SK-N-SH treated with all-trans-retinoic acid at 6 μM for 48 hours (cell line): Measurements from ENCODE around the gene ELP1.

ENCODE experiments used
- ATAC-seq: fragments of 200-7000 bp; cut with Tn5 transposase; 3 replicates; pipeline ENCODE4 v1.9.1; 2020; ENCODE audit warnings: mild to moderate bottlenecking, moderate library complexity
- ARNTL ChIP-seq: fragments of 450-650 bp; formaldehyde crosslinking; IDR thresholded peaks from 2 replicates; pipeline ENCODE4 v1.5.0; 2020; ENCODE audit warnings: low read depth, mild to moderate bottlenecking, moderate library complexity, borderline replicate concordance
- BACH2 ChIP-seq: fragments of 250-450 bp; sonication (Bioruptor Pico); IDR thresholded peaks from 2 replicates; pipeline ENCODE4 v1.9.0; 2021; ENCODE audit warnings: mild to moderate bottlenecking, borderline replicate concordance
- CSDC2 ChIP-seq: fragments of 250-450 bp; sonication (Bioruptor Pico); IDR thresholded peaks from 2 replicates; pipeline ENCODE4 v1.5.0; 2020; ENCODE audit warnings: mild to moderate bottlenecking, moderate library complexity
- ESRRG ChIP-seq: fragments of 250-450 bp; sonication (Bioruptor Pico); IDR thresholded peaks from 2 replicates; pipeline ENCODE4 v1.6.1; 2021; ENCODE audit warnings: mild to moderate bottlenecking
- GLIS3 ChIP-seq: fragments of 250-450 bp; sonication (Bioruptor Pico); IDR thresholded peaks from 2 replicates; pipeline ENCODE4 v1.5.0; 2020; ENCODE audit warnings: mild to moderate bottlenecking, moderate library complexity
- ISL1 ChIP-seq: fragments of 250-450 bp; sonication (Bioruptor Pico); IDR thresholded peaks from 2 replicates; pipeline ENCODE4 v2.1.2; 2022; ENCODE audit warnings: mild to moderate bottlenecking, moderate library complexity
- OSR1 ChIP-seq: fragments of 250-450 bp; sonication (Bioruptor Pico); IDR thresholded peaks from 2 replicates; pipeline ENCODE4 v1.8.0; 2022; ENCODE audit warnings: moderate library complexity, mild to moderate bottlenecking, inconsistent platforms
- PPARA ChIP-seq: fragments of 250-450 bp; sonication (Bioruptor Pico); IDR thresholded peaks from 2 replicates; pipeline ENCODE4 v1.5.0; 2020; ENCODE audit warnings: mild to moderate bottlenecking, borderline replicate concordance
- RARB ChIP-seq: fragments of 250-450 bp; sonication (Bioruptor Pico); IDR thresholded peaks from 2 replicates; pipeline ENCODE4 v1.8.0; 2021; ENCODE audit warnings: mild to moderate bottlenecking, moderate library complexity
- SNAI2 ChIP-seq: fragments of 250-450 bp; sonication (Bioruptor Pico); IDR thresholded peaks from 2 replicates; pipeline ENCODE4 v1.5.0; 2020; ENCODE audit warnings: mild to moderate bottlenecking, moderate library complexity
- TCF4 ChIP-seq: fragments of 250-450 bp; sonication (Bioruptor Pico); IDR thresholded peaks from 2 replicates; pipeline ENCODE4 v1.8.0; 2021; ENCODE audit warnings: mild to moderate bottlenecking, moderate library complexity, borderline replicate concordance
- TOX ChIP-seq: fragments of 250-450 bp; sonication (Bioruptor Pico); IDR thresholded peaks from 2 replicates; pipeline ENCODE4 v1.8.0; 2021; ENCODE audit warnings: mild to moderate bottlenecking, moderate library complexity, borderline replicate concordance
- ZC3H10 ChIP-seq: fragments of 250-450 bp; sonication (Bioruptor Pico); IDR thresholded peaks from 2 replicates; pipeline ENCODE4 v1.5.1; 2021; ENCODE audit warnings: mild to moderate bottlenecking, moderate library complexity
- ZFP3 ChIP-seq: fragments of 250-450 bp; sonication (Bioruptor Pico); IDR thresholded peaks from 2 replicates; pipeline ENCODE4 v1.5.0; 2020; ENCODE audit warnings: mild to moderate bottlenecking, moderate library complexity
- ZFP30 ChIP-seq: fragments of 450-650 bp; formaldehyde crosslinking; IDR thresholded peaks from 2 replicates; pipeline ENCODE4 v1.5.0; 2022; ENCODE audit warnings: mild to moderate bottlenecking, moderate library complexity
- ZNF565 ChIP-seq: fragments of 450-650 bp; formaldehyde crosslinking; conservative IDR thresholded peaks from 2 replicates; pipeline ENCODE4 v1.5.0; 2020; ENCODE audit warnings: low read depth, mild to moderate bottlenecking, moderate library complexity
- ZNF70 ChIP-seq: fragments of 450-650 bp; formaldehyde crosslinking; IDR thresholded peaks from 2 replicates; pipeline ENCODE4 v1.5.0; 2020; ENCODE audit warnings: mild to moderate bottlenecking, moderate library complexity
- ZNF8 ChIP-seq: fragments of 450-650 bp; formaldehyde crosslinking; IDR thresholded peaks from 2 replicates; pipeline ENCODE4 v1.5.0; 2020; ENCODE audit warnings: mild to moderate bottlenecking, moderate library complexity
- TF ChIP-seq, protein P1 (sequence below): fragments of 250-450 bp; sonication (Bioruptor Pico); IDR thresholded peaks from 2 replicates; pipeline ENCODE4 v1.5.0; 2020; ENCODE audit warnings: mild to moderate bottlenecking, moderate library complexity
- TF ChIP-seq, protein P2 (sequence below): fragments of 250-450 bp; sonication (Bioruptor Pico); IDR thresholded peaks from 2 replicates; pipeline ENCODE4 v1.8.0; 2020; ENCODE audit warnings: mild to moderate bottlenecking, moderate library complexity, borderline replicate concordance
- TF ChIP-seq, protein P3 (sequence below): fragments of 250-450 bp; sonication (Bioruptor Pico); IDR thresholded peaks from 2 replicates; pipeline ENCODE4 v1.5.1; 2020; ENCODE audit warnings: low read depth, mild to moderate bottlenecking, moderate library complexity
- TF ChIP-seq, protein P4 (sequence below): fragments of 250-450 bp; sonication (Bioruptor Pico); IDR thresholded peaks from 2 replicates; pipeline ENCODE4 v1.8.0; 2021; ENCODE audit warnings: low read depth, mild to moderate bottlenecking, moderate library complexity, borderline replicate concordance

The ELP1 gene

DNA sequence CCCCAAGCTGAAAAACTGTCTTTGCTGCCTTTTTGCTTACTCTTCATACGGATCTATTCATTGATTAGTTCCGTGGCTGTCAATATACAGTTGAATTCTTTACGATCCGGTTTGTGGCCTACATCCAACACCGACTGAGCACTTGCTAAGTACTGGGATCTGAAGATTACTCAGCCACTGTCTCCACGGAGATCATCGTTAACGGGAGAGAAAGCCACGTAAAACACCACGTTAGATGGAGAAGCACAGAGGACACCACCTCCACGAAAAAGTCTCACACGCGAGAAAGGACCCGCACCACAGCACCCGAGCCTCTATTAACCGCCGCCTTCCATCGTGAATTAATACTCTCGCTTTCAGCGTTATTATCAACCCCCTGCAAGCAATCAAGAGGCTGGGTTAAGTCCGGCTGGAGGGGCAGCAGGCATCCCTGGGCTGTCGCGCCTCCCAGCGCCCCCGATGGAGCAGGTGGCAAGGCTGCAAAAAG, 650 bp downstream of the ELP1 start:
- ATAC-seq = peak; percentile 2; the same call in 2 of the 3 replicates
- TF ChIP-seq ESRRG (CRISPR knock-in tag) (no peak), PPARA (CRISPR knock-in tag) (no peak), ISL1 (no peak)

DNA sequence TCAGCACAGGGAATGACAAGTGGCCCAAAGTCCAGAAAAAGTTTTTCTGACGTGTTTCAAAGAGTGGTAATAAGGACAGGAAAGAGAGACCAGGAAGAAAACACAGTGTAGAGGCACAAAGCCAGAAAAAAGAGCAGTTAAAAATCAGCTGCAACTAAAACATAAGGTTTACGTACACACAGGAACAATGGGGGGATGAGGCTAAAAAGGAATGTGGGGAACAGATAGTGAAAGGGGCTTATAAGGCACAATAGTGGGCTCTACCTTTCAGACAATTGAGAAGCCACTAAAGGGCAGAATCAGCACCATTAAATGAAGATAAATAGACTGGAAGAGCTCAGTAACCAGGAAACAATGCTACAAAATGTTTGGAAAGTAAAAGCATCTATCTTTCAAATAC, 5.5 kb downstream of the ELP1 start:
- TF ChIP-seq ESRRG (CRISPR knock-in tag) (no peak), ARNTL (CRISPR knock-in tag) (no peak), PPARA (CRISPR knock-in tag) (no peak), RARB (no peak), ZNF70 (CRISPR knock-in tag) (no peak), GLIS3 (CRISPR knock-in tag) (no peak), ZC3H10 (CRISPR knock-in tag) (no peak), TOX (no peak), BACH2 (CRISPR knock-in tag) (no peak), ISL1 (no peak), ZNF8 (CRISPR knock-in tag) (no peak)
- TF ChIP-seq, protein P1, sequence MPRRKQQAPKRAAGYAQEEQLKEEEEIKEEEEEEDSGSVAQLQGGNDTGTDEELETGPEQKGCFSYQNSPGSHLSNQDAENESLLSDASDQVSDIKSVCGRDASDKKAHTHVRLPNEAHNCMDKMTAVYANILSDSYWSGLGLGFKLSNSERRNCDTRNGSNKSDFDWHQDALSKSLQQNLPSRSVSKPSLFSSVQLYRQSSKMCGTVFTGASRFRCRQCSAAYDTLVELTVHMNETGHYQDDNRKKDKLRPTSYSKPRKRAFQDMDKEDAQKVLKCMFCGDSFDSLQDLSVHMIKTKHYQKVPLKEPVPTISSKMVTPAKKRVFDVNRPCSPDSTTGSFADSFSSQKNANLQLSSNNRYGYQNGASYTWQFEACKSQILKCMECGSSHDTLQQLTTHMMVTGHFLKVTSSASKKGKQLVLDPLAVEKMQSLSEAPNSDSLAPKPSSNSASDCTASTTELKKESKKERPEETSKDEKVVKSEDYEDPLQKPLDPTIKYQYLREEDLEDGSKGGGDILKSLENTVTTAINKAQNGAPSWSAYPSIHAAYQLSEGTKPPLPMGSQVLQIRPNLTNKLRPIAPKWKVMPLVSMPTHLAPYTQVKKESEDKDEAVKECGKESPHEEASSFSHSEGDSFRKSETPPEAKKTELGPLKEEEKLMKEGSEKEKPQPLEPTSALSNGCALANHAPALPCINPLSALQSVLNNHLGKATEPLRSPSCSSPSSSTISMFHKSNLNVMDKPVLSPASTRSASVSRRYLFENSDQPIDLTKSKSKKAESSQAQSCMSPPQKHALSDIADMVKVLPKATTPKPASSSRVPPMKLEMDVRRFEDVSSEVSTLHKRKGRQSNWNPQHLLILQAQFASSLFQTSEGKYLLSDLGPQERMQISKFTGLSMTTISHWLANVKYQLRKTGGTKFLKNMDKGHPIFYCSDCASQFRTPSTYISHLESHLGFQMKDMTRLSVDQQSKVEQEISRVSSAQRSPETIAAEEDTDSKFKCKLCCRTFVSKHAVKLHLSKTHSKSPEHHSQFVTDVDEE (CRISPR knock-in tag) = no peak
- TF ChIP-seq, protein P2, sequence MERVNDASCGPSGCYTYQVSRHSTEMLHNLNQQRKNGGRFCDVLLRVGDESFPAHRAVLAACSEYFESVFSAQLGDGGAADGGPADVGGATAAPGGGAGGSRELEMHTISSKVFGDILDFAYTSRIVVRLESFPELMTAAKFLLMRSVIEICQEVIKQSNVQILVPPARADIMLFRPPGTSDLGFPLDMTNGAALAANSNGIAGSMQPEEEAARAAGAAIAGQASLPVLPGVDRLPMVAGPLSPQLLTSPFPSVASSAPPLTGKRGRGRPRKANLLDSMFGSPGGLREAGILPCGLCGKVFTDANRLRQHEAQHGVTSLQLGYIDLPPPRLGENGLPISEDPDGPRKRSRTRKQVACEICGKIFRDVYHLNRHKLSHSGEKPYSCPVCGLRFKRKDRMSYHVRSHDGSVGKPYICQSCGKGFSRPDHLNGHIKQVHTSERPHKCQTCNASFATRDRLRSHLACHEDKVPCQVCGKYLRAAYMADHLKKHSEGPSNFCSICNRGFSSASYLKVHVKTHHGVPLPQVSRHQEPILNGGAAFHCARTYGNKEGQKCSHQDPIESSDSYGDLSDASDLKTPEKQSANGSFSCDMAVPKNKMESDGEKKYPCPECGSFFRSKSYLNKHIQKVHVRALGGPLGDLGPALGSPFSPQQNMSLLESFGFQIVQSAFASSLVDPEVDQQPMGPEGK (CRISPR knock-in tag) = no peak
- TF ChIP-seq, all 23 proteins: peak for 0
- no peak for ATAC-seq

DNA sequence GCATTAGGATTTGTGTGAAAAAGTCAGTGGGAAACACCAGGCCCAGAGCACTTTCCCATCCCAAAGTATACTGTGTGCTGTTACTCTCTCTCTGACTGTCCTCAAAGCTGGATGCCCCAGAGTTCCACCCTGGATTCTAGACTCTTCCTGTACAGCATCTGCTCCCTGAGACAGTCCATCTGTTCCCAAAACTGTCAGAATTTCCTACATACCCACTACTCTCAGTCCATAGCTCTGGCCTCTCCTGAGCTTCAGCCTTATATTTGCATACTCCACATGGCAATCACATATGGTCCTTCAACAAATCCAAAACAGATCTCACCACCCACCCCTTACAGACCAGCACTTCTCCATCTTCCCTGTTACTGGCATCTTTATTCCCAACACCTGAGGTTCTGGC, 9.5 kb downstream of the ELP1 start:
- no peak for ATAC-seq
- no peak for TF ChIP-seq ZNF70 (CRISPR knock-in tag)
- TF ChIP-seq, protein P3, sequence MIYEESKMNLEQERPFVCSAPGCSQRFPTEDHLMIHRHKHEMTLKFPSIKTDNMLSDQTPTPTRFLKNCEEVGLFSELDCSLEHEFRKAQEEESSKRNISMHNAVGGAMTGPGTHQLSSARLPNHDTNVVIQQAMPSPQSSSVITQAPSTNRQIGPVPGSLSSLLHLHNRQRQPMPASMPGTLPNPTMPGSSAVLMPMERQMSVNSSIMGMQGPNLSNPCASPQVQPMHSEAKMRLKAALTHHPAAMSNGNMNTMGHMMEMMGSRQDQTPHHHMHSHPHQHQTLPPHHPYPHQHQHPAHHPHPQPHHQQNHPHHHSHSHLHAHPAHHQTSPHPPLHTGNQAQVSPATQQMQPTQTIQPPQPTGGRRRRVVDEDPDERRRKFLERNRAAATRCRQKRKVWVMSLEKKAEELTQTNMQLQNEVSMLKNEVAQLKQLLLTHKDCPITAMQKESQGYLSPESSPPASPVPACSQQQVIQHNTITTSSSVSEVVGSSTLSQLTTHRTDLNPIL (CRISPR knock-in tag) = no peak
- TF ChIP-seq TCF4 (CRISPR knock-in tag) = no peak
- no peak for TF ChIP-seq ZNF565 (CRISPR knock-in tag)
- no peak for TF ChIP-seq ZNF8 (CRISPR knock-in tag)
- no peak for TF ChIP-seq GLIS3 (CRISPR knock-in tag)
- no peak for TF ChIP-seq PPARA (CRISPR knock-in tag)
- no peak for TF ChIP-seq OSR1 (CRISPR knock-in tag)
- TF ChIP-seq ARNTL (CRISPR knock-in tag) = no peak
- TF ChIP-seq BACH2 (CRISPR knock-in tag) = no peak
- no peak for TF ChIP-seq ZFP30 (CRISPR knock-in tag)
- TF ChIP-seq, protein P2 (CRISPR knock-in tag) = no peak
- TF ChIP-seq TOX = no peak
- no peak for TF ChIP-seq RARB
- no peak for TF ChIP-seq CSDC2 (CRISPR knock-in tag)
- TF ChIP-seq, all 23 proteins: peak for 0

DNA sequence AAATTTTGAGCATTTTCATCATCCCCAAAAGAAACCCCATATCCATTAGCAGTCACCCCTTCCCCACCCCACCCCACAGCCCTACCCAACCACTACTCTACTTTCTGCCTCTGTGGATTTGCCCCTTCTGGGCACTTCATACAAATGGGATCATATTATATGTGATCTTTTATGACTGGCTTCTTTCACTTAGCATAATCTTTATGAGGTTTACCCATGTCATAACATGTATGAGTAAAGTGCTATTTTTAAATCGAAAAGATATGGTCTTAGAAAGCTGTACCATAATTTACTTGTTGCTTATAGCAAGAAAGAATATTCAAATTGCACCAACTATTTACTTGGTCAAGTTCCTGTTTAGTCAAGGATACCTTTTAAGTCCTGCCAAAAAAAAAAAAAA, 12.7 kb downstream of the ELP1 start:
- ATAC-seq = no peak
- TF ChIP-seq ZNF565 (CRISPR knock-in tag) (no peak), PPARA (CRISPR knock-in tag) (no peak), BACH2 (CRISPR knock-in tag) (no peak), TOX (no peak), ZNF8 (CRISPR knock-in tag) (no peak), CSDC2 (CRISPR knock-in tag) (no peak), ZFP3 (CRISPR knock-in tag) (no peak), ESRRG (CRISPR knock-in tag) (no peak), ARNTL (CRISPR knock-in tag) (no peak), SNAI2 (CRISPR knock-in tag) (no peak), OSR1 (CRISPR knock-in tag) (no peak)
- TF ChIP-seq, protein P4, sequence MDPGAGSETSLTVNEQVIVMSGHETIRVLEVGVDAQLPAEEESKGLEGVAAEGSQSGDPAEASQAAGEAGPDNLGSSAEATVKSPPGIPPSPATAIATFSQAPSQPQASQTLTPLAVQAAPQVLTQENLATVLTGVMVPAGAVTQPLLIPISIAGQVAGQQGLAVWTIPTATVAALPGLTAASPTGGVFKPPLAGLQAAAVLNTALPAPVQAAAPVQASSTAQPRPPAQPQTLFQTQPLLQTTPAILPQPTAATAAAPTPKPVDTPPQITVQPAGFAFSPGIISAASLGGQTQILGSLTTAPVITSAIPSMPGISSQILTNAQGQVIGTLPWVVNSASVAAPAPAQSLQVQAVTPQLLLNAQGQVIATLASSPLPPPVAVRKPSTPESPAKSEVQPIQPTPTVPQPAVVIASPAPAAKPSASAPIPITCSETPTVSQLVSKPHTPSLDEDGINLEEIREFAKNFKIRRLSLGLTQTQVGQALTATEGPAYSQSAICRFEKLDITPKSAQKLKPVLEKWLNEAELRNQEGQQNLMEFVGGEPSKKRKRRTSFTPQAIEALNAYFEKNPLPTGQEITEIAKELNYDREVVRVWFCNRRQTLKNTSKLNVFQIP (CRISPR knock-in tag) = no peak
- TF ChIP-seq, protein P3 (CRISPR knock-in tag) = no peak
